GM11168 (cell line): Measurements from ENCODE around the gene ATXN7L1.

ENCODE experiments used
- in situ Hi-C: fragments of 300-500 bp; cut with MboI; formaldehyde crosslinking; loops from one replicate; pipeline ENCODE4 v1.12.0; 2022; ENCODE audit warnings: low sequenced_read_pairs; ENCODE audit not compliant: unreplicated experiment

Gene ATXN7L1

GRCh38 chr7:105830405-105831301 lies 45.7 kb downstream of the ATXN7L1 start:
- in situ Hi-C loops: no loop called here

DNA sequence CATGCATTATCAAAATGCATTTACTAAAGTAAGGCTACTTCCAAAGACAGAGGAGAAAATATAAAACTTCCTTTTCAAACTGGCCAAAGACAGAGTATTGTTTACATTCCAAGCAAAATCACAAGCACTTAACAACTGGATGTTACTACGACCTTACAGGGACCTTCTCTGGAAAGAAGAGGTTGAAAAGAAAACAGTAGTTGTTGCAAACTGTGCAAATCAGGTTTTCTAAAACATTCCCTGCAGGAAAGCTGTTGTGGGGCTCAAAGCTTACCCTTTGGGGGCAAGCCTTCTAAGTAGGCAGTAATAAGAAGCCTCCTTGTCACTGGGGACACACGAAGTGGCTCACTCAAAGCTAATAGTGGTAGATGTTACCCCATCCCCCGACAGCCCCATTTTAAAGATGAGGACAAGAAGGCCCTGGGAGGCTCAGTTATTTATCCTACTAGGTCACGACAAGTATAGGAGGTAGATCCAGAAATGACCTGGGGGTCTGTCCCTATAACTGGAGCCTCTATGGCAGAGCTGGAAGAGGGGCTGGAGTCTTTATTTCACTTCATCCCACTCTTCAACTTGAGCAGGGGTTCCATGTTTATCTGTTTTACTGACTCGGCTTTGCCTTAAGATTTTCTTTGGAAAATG lies 46.6 kb downstream of the ATXN7L1 start:
- in situ Hi-C loops: no loop called here

- in situ Hi-C loops: no loop called here
These were observed 48.3 kb downstream of the ATXN7L1 start for GRCh38 chr7:105828141-105828540.

DNA sequence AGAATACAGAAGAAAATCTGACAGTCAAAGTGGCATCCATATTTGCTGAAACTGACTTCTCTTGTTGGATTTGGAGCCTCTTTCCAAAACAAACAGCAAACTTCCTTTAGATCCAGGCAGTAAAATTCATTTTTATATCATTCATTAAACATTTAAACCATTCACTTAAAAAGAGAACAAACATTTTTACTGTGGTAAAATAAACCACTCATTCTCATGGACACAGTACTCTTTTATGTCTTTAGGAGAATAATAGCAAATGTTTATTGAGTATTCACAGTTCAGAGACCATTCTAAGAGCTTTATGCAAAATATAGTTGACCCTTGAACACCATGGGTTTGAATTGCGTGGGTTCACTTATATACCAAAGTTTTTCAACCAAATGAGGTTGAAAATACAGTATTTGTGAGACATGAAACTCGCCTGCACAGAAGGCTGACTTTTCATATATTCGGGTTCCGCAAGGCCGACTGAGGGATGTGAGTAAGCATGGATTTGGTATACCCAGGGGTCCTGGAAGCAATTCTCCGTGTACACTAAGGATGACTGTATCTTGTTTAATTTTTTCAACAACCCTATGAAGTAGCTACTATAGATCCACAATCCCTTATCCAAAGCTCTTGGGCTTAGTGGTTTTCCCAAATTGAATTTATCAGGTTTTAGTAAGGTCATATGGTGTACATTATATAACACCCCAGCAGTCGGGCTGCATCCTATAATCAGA lies 49.1 kb downstream of the ATXN7L1 start:
- in situ Hi-C loops: no loop called here

DNA sequence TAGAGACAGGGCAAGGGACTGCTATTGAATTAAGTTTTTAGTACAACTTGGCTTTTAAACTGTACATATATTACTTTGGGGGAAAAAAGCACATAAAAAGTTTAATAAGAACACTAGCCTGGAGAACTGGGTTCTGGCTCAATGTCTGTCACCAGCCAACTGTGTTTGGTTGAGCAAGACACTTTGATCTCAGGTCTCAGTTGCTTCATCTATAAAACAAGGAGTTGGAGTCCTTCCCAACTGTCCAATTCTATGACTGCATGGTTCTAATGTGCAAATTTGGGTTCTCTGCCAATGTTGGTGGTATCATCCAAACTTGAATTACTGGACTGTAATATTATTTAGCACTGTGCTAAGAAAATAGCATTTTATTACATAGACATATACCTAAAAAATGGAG lies 50.3 kb downstream of the ATXN7L1 start:
- in situ Hi-C loops: no loop called here

GRCh38 chr7:105825371-105825770 lies 51.0 kb downstream of the ATXN7L1 start:
- in situ Hi-C loops: no loop called here

GRCh38 chr7:105822806-105823205 lies 53.6 kb downstream of the ATXN7L1 start:
- in situ Hi-C loops: no loop called here

- in situ Hi-C loops: no loop called here
These were observed 54.9 kb downstream of the ATXN7L1 start for GRCh38 chr7:105821527-105821926.

DNA sequence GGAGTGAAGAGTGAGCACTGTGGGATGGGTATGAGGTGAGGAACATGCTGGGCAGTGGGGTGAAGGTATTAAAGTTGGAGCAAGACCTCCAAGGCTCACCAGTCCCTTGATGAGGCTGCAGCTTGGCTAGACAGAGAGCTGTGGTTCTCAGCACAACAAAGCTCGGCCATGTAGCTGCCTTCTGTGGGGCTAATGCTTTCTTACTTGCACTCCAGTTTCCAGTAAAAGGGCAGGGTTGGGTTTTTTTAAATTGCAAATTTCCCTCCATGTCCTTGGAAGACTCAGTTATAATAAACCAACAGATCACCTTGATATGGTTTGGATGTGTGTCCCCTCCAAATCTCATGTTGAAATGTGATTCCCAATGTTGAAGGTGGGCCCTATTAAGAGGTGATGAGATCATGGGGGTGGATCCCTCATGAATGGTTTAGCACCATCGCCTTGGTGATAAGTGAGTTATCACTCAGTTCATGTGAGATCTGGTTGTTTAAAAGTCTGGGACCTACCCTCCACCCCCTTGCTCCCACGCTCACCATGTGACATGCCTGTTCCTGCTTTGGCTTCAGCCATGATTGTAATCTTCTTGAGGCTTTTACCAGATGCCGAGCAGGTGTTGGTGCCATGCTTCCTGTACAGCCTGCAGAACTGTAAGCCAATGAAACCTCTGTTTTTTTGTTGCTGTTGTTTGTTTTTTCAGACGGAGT lies 55.9 kb downstream of the ATXN7L1 start:
- in situ Hi-C loops: no loop called here

DNA sequence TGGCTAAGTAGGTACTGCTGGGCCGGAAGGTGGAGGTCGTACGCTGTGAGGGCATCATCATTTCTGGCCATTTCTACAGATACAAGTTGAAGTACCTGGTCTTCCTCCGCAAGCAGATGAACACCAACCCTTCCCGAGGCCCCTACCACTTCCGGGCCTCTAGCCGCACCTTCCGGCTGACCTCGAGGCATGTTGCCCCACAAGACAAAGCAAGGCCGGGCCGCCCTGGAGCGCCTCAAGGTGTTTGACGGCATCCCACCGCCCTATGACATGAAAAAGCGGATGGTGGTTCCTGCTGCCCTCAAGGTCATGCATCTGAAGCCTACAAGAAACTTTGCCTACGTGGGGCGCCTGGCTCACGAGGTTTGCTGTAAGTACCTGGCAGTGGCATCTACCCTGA lies 56.8 kb downstream of the ATXN7L1 start:
- in situ Hi-C loops: no loop called here

DNA sequence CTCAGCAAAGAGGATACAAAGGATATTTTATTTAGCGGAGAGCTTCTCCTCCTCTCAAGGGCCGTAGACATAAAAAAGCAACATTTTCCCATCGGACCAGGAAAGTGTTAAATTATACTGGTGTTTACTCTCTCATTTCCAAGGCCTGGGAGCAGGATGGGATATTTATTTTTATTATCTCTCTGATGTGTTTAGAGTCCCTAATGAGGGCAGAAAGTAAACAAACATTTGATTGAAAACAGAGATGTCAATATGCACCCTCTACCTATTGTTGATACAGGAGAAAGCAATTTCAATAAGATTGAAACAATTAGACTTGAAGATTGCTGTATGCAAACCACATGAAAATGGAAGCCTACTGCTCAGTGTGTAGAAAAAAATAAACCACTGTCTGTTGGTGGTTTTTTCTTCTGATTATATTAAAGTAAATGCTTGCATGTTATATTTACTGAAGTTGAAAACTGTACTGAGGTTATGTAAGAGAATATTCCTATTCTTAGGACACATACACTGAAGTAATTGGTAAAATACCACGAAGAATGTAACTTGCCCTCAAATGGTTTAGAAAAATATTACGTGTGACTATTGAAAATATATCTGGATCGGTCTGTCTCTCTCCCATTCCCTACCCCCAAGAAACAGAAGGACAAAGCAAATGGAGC lies 59.3 kb downstream of the ATXN7L1 start:
- in situ Hi-C loops: no loop called here

DNA sequence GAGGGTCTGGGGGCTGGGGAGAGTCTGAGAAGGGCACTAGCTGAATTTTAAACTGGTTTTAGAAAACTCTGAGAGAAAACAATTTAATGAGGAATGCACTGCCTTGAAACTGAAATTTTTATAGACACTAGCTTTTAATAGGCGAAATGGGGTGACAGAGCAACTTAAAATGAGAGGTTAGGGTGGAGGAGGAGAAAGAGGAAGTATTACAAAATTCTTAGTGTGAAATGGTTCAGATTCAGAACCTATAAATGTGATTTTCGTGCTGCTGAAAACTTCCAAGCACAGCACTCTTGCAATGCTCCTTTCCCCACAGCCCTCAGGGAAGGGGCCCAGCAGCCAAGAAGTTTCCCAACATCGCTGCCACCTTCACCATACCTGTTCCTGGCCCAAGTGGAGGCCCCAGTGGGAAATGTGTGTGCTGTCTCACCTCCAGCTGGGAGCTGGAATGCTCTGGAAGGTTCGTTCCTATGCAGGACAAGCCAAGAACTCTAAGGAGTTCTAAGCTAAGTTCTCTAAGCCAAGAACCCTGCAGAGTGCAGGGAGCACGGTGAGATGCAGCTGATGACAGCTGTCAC lies 60.0 kb downstream of the ATXN7L1 start:
- in situ Hi-C loops: no loop called here

- in situ Hi-C loops: no loop called here
These were observed 60.8 kb downstream of the ATXN7L1 start for GRCh38 chr7:105815576-105815975.

DNA sequence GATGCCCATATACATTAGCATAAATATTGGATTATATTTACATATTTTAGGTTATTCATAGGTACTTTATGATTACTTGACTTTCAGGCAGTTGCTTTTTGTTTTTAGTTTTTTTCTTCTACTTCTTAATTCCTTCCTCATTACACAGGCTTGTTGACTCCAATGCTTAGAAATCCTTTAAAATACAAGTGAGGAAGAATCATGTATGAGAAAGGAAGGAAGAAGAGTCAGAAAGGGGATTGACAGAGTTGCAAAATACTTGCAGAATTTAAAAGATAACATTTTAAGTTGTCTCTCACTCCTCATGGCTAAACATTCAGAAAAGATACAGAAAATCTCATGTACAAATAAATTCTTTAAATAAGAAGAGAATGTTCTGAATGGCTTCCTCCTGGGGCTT lies 61.9 kb downstream of the ATXN7L1 start:
- in situ Hi-C loops: no loop called here

DNA sequence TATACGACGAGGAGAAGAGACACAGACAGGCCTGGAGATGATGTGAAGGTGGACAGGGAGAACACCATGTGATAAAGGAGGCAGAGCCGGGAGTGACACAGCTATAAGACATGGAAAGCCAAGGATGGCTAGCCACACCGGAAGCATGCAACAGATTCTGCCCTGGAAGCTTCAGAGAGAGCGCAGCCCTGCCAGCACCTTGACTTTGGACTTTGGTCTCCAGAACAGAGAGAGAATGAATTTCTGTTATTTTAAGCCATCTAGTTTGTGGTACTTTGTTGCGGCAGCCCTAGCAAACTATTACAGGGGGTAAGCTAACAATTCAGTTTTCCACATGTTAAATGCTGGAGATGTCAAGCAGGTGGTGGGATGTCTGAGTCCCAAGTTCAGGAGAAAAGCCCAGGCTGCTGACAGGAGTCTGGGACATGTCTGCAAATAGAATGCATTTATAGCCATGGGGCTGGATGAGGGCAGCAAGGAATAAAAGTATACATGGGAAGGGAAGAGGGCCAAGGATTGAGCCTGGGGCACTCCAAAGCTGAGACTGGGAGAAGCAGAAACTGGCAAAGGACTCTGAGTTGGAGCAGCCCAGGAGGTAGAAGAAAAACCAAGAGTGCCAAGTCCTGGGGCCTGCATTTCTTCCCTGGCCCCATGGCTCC lies 65.1 kb downstream of the ATXN7L1 start:
- in situ Hi-C loops: no loop called here

GRCh38 chr7:105810556-105810955 lies 65.8 kb downstream of the ATXN7L1 start:
- in situ Hi-C loops: no loop called here

DNA sequence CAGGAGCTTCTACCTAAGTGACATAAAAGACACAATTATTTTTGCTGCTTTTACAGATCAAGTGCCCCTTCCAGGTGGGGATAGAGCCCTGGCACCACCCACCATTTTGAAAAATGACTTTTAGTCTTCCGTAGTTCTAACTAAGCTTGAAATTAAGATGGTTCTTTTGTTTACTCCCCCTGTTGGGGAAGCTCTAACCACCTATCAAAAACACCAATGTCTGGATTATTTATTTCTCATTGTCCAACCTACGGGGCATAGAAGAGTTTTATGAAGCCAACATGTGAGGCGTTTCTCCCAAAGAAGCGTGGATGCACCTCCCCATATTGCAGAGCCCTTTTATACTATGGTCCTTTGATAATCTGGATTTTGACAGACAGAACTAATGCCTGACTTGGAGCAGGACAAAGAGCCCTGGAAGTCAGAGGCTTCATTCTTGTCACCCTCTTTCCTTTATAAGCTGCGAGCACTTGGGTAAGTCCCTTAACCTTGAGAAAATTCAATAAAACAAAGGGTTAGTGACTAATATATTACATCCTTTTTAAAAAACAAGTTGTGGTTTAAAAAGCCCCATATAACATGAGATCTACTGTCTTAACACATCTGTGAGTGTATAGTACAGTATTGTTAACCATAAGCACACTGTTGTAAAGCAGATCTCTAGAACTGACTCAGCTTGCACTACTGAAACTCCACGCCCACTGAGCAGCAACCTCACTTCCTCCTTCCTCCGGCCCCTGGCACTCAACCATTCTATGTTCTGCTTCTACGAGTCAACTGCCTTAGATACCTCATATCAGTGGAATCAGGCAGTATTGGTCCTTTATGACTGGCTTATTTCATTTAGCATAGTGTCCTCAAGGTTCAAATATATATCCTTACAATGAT lies 67.5 kb downstream of the ATXN7L1 start:
- in situ Hi-C loops: no loop called here

GRCh38 chr7:105808209-105808608 lies 68.2 kb downstream of the ATXN7L1 start:
- in situ Hi-C loops: no loop called here
